GM13976 (cell line): ENCODE measurements around the gene CRAMP1.

Experiments used
- DNase-seq: peaks from one replicate; pipeline ENCODE4 v3.0.0; 2012; ENCODE audit warnings: low spot score
- in situ Hi-C: fragments of 300-500 bp; cut with MboI; formaldehyde crosslinking; loops from one replicate; pipeline ENCODE4 v1.12.0; 2022; ENCODE audit warnings: low sequenced_read_pairs, mixed read lengths, inconsistent platforms; ENCODE audit not compliant: unreplicated experiment
- TF ChIP-seq, protein P1 (sequence below): IDR thresholded peaks from 2 replicates; pipeline ENCODE4 v1.5.1; 2012; ENCODE audit warnings: borderline replicate concordance, mild to moderate bottlenecking; ENCODE audit not compliant: insufficient read depth; ENCODE audit errors: extremely low read depth, missing control alignments, control extremely low read depth

CRAMP1 gene

DNA sequence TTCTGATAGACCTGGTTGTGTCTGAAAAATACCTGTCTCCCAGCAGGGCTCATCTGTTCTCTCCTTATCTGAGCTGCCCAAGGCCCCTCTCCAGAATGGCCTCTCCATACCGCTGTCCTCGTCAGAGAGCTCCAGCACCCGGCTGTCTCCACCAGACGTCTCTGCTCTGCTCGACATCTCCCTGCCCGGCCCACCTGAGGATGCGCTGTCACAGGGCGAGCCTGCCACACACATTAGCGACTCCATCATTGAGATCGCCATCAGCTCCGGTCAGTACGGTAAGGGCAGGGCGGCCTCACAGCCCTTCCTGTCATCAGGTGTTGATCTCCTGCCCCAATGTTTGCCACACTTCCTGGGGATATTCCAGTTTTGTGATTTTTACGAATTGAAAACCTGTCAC, 55.8 kb downstream of the CRAMP1 start:
- in situ Hi-C loops = no loop called here
- TF ChIP-seq, protein P1, sequence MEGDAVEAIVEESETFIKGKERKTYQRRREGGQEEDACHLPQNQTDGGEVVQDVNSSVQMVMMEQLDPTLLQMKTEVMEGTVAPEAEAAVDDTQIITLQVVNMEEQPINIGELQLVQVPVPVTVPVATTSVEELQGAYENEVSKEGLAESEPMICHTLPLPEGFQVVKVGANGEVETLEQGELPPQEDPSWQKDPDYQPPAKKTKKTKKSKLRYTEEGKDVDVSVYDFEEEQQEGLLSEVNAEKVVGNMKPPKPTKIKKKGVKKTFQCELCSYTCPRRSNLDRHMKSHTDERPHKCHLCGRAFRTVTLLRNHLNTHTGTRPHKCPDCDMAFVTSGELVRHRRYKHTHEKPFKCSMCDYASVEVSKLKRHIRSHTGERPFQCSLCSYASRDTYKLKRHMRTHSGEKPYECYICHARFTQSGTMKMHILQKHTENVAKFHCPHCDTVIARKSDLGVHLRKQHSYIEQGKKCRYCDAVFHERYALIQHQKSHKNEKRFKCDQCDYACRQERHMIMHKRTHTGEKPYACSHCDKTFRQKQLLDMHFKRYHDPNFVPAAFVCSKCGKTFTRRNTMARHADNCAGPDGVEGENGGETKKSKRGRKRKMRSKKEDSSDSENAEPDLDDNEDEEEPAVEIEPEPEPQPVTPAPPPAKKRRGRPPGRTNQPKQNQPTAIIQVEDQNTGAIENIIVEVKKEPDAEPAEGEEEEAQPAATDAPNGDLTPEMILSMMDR = no peak

DNA sequence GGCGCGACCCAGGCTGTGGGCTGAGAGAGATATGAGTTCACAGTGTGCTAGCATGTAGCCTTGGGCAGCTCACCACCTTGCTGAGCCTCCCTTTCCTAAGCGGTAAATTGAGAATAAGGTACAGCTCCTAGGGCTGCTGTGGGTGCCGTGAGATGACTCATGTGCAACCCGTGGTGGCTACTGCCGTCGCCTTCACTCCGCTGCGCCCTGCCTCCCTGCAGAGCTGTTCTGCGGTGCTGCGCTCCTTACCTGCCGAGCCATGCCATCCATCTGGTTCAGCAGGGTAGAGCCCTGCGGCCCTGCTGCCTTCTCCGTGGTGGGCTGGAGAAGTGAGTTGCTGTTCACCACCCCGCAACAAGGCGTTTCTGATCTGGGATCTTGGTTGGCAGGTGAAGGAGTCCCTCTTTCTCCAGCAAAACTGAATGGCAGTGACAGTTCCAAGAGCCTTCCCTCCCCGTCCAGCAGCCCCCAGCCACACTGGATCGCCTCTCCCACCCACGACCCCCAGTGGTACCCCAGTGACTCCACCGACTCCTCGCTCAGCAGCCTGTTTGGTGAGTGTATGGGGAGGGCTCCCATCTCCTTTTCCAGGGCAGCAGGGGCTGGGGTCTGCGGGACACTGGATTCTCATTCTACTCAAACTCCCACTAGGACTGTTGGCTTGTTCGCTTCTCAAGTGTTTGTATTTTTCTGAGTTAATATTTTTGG, 56.6 kb downstream of the CRAMP1 start:
- in situ Hi-C loops = no loop called here
- TF ChIP-seq, protein P1 = no peak
- no peak for DNase-seq

More for the DNA sequence above, 55.8 kb downstream of the CRAMP1 start:
- DNase-seq = no peak

DNA sequence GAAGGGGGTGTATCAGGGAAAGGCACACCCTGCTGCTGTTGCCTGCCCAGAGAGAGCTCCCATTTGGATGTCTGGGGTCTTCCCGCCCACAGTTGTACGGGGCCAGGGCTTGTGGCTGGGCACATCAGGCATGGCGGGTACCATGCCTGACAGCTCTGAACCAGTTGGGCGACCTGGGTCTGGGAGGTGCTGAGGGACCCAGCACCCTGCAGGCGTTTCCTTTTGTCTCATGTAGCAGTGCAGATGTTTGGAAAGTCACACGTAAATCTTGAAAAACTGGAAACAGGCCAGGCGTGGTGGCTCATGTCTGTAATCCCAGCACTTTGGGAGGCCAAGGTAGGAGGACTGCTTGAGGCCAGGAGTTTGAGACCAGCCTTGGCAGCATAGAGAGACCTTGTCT, 57.5 kb downstream of the CRAMP1 start:
- in situ Hi-C loops = no loop called here
- no peak for DNase-seq
- TF ChIP-seq, protein P1 = no peak

DNA sequence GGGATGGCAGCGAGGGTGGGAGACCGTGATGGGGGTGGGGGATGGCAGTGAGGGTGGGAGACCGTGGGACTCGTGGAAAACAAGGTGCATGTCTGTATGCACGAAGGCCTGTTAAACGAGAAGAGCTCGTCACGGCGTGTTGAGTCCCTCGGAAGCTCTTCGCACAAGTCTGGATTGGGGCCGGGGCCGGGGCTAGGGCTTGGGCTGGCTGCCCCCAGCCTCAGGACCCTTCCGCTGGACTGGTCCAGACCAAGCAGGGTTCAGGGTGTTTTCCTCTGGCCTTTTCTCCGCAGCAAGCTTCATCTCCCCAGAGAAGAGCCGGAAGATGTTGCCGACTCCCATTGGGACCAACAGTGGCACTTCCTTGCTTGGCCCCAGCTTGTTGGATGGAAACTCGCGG, 58.2 kb downstream of the CRAMP1 start:
- in situ Hi-C loops = no loop called here
- TF ChIP-seq, protein P1 = no peak
- no peak for DNase-seq

DNA sequence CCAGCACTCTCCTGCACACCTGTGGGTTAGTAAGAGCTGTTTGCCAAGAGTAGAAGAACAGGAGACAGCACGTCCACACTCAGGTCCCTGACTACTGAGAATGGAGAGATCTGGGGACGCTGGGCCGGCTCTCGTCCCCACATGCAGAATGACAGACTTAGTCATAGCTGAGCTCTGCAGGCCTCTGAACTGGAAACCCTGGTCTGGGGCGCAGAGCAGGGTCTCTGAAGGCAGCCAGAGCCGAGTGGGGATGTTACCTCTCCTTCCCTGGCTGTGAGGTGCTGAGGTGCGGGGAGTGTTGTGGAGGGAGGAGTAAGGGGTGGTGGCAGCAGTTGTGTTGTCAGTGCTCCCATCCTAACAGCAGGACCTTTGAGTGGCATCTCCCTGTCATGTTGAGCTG, 58.7 kb downstream of the CRAMP1 start:
- in situ Hi-C loops = no loop called here
- no peak for DNase-seq
- TF ChIP-seq, protein P1 = no peak

DNA sequence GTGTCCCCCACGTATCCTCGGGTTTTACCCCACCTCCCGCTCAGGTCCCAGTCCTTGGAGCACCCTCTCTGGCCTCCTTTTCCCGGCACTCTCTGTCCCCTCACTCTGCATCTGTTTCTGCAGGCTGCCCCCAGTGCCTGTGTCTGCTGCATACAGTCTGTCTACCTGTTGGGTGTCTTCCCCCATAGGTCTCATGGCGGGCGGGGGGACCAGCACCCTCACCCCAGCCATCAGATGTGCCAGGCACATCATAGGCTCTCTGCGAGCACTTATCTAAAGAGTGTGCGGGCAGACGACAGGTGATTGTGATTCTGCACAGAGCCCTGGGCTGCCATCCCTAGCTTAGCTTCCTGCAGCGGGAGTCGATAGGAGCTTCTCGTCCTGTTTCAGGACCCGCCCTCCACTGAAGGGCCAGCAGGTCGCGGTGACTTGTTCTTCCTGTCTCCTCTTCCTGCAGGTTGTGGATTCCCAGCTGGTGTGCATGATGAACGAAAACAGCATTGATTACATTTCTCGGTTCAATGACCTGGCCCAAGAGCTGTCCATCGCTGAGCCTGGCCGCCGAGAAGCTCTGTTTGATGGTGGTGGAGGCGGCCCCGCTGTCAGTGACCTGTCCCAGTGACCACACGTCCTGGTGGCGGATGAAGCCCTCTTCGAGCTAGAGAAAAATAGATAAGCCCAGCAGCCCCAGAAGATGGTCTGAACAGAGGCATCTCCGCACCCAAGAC, 61.4 kb downstream of the CRAMP1 start:
- DNase-seq = no peak
- in situ Hi-C loops = no loop called here
- TF ChIP-seq, protein P1 = no peak
